ENCODE measurements around the gene IL26.

GRCh38 chr12:68207276-68207675, 18.3 kb downstream of the IL26 start:
- no peak for TF ChIP-seq CTCF (conservative IDR thresholded peaks at IDR 0.05; ENCODE audit: low read depth, low read length)
- no peak for TF ChIP-seq EZH2phosphoT487 (IDR thresholded peaks at IDR 0.05; ENCODE audit: borderline replicate concordance, low read length)
- no peak for TF ChIP-seq EZH2 (IDR thresholded peaks at IDR 0.05; ENCODE audit: low read length, unreplicated experiment)
